Activated CD8-positive, alpha-beta T cell treated with anti-CD3 and anti-CD28 coated beads for 36 hours (primary cell): ENCODE results near the gene SLC16A6. TPM values are rescaled to one million over a fixed set of nuclear protein-coding genes. Genes with fewer than 3 reads are reported as not detected.
A peak's percentile ranks its signal among the peaks of the same experiment; 100 is the strongest.

Experiments
- ATAC-seq: fragments of 200-7000 bp; cut with Tn5 transposase; one replicate; pipeline ENCODE4 v1.10.0; 2021; ENCODE audit warnings: mild to moderate bottlenecking, moderate library complexity
- CTCF ChIA-PET: fragments of 350-600 bp; sonication (Branson Sonifier 250); formaldehyde crosslinking; loops from one replicate; lab custom pipeline; 2021; ENCODE audit warnings: antibody characterized with exemption; lab: Charles Lee
- POLR2A ChIA-PET: fragments of 350-600 bp; sonication (Branson Sonifier 250); formaldehyde crosslinking; loops from one replicate; lab custom pipeline; 2021; ENCODE audit warnings: antibody characterized with exemption; lab: Charles Lee
- DNase-seq: peaks from one replicate; pipeline ENCODE4 v3.0.0-alpha.2; 2020
- H3K27ac Mint-ChIP-seq: one replicate; pipeline ENCODE4 v1.8.0; 2021; ENCODE audit warnings: mild to moderate bottlenecking, mixed read lengths
- H3K27me3 Mint-ChIP-seq: one replicate; pipeline ENCODE4 v1.8.0; 2021; ENCODE audit warnings: mixed read lengths
- H3K36me3 Mint-ChIP-seq: one replicate; pipeline ENCODE4 v1.8.0; 2021; ENCODE audit warnings: low read depth, mixed read lengths
- H3K4me1 Mint-ChIP-seq: one replicate; pipeline ENCODE4 v1.8.0; 2021; ENCODE audit warnings: low read depth, mixed read lengths
- H3K4me3 Mint-ChIP-seq: one replicate; pipeline ENCODE4 v1.8.0; 2021; ENCODE audit warnings: mild to moderate bottlenecking, moderate library complexity, mixed read lengths
- H3K9me3 Mint-ChIP-seq: one replicate; pipeline ENCODE4 v1.8.0; 2021; ENCODE audit warnings: mixed read lengths
- CTCF ChIP-seq: fragments of 200-600 bp; IDR thresholded peaks from one replicate; pipeline ENCODE4 v1.8.0; 2022; ENCODE audit warnings: antibody characterized with exemption, mild to moderate bottlenecking
- intact Hi-C: fragments of 100-400 bp; cut with micrococcal nuclease; formaldehyde crosslinking; loops from one replicate; pipeline ENCODE4 v1.10.0; 2022
- total RNA-seq, 2 experiments: library from RNA; stranded (reverse); gene quantifications; one replicate each; pipeline ENCODE4 v1.2.3, GENCODE V29; 2021

Gene SLC16A6
- total RNA-seq, 2 experiments from 2014 or later = 2.3 to 2.8 TPM

GRCh38 chr17:68327823-68328557, 37.1 kb upstream of the SLC16A6 start:
- intact Hi-C loops = no loop called here
- no peak for TF ChIP-seq CTCF
- no peaks in the 10 kb centered on the region for H3K27me3 Mint-ChIP-seq

GRCh38 chr17:68326681-68327080, 35.8 kb upstream of the SLC16A6 start:
- Mint-ChIP-seq H3K27me3 (no peaks in the 10 kb centered on the region), H3K4me3 (no peak overlapping the region), H3K36me3 (peaks cover 3% of the 10 kb centered on the region), H3K4me1 (peaks cover 14% of the 10 kb centered on the region), H3K27ac (no peak overlapping the region), H3K9me3 (peaks cover 6% of the 10 kb centered on the region)
- intact Hi-C loops = no loop called here
- POLR2A ChIA-PET = interaction anchor here (1.0 kb wide), 1 partner anchor 72 kb away, joined by 3 read pairs; no protein-coding TSS in a partner anchor
- no peak for TF ChIP-seq CTCF
- CTCF ChIA-PET = no interaction called here
- peak; percentile 84 for ATAC-seq
- peak; percentile 61 for DNase-seq

More at GRCh38 chr17:68327823-68328557, 37.1 kb upstream of the SLC16A6 start:
- Mint-ChIP-seq H3K4me3 (no peak overlapping the region), H3K27ac (no peak overlapping the region), H3K4me1 (peaks cover 14% of the 10 kb centered on the region), H3K9me3 (peaks cover 13% of the 10 kb centered on the region), H3K36me3 (peaks cover 10% of the 10 kb centered on the region)
- ChIA-PET POLR2A (interaction anchor here (0.8 kb wide), 1 partner anchor 22 kb away, joined by 4 read pairs; no protein-coding TSS in a partner anchor), CTCF (interaction anchor here (1.3 to 2.7 kb wide), 3 partner anchors 42 to 108 kb away, joined by 3 to 10 read pairs (median 3); no protein-coding TSS in a partner anchor)
- DNase-seq = no peak
- ATAC-seq = peak; percentile 47

GRCh38 chr17:68325961-68326360, 35.0 kb upstream of the SLC16A6 start:
- CTCF ChIA-PET = interaction anchor here (1.3 kb wide), 1 partner anchor 9 kb away, joined by 5 read pairs; no protein-coding TSS in a partner anchor
- intact Hi-C loops = no loop called here
- no peak for DNase-seq
- POLR2A ChIA-PET = interaction anchor here (1.0 kb wide), 1 partner anchor 73 kb away, joined by 3 read pairs; no protein-coding TSS in a partner anchor
- ATAC-seq = no peak
- TF ChIP-seq CTCF = no peak
- Mint-ChIP-seq H3K27ac (no peak overlapping the region), H3K9me3 (peaks cover 3% of the 10 kb centered on the region), H3K27me3 (no peaks in the 10 kb centered on the region), H3K4me1 (peaks cover 14% of the 10 kb centered on the region), H3K36me3 (peaks cover 3% of the 10 kb centered on the region), H3K4me3 (no peak overlapping the region)

GRCh38 chr17:68324654-68325336, 33.9 kb upstream of the SLC16A6 start:
- DNase-seq = no peak

More at GRCh38 chr17:68324654-68325336, 33.9 kb upstream of the SLC16A6 start:
- Mint-ChIP-seq H3K36me3 (no peaks in the 10 kb centered on the region), H3K4me3 (no peak overlapping the region), H3K27me3 (no peaks in the 10 kb centered on the region), H3K4me1 (peaks cover 14% of the 10 kb centered on the region), H3K9me3 (no peaks in the 10 kb centered on the region), H3K27ac (no peak overlapping the region)
- ChIA-PET POLR2A (interaction anchor here (1.0 kb wide), 1 partner anchor 71 kb away, joined by 4 read pairs; no protein-coding TSS in a partner anchor), CTCF (interaction anchor here (1.1 to 2.0 kb wide), 3 partner anchors 10 to 111 kb away, joined by 4 to 5 read pairs (median 5); no protein-coding TSS in a partner anchor)
- no peak for ATAC-seq
- TF ChIP-seq CTCF = no peak
- intact Hi-C loops = no loop called here
